Mesendoderm (in vitro differentiated cells): ENCODE measurements around the gene ST6GALNAC2.

Experiments
- DNase-seq: peaks from one replicate; pipeline ENCODE4 v3.0.0; 2013
- H2AK5ac ChIP-seq: 2 replicates; pipeline ENCODE4 v1.6.1; 2013; ENCODE audit warnings: low read length, inconsistent platforms
- H2BK120ac ChIP-seq: 2 replicates; pipeline ENCODE4 v1.6.1; 2013; ENCODE audit warnings: low read depth, mild to moderate bottlenecking, low read length, moderate library complexity, mixed read lengths
- H2BK15ac ChIP-seq: replicated peaks from 2 replicates; pipeline ENCODE4 v1.6.1; 2013; ENCODE audit warnings: low read depth, mild to moderate bottlenecking, moderate library complexity
- H2BK5ac ChIP-seq: 2 replicates; pipeline ENCODE4 v1.6.1; 2013; ENCODE audit warnings: low read length, inconsistent platforms
- H3K18ac ChIP-seq: 2 replicates; pipeline ENCODE4 v1.6.1; 2013; ENCODE audit warnings: mild to moderate bottlenecking, low read length, mixed read lengths
- H3K23ac ChIP-seq: one replicate; pipeline ENCODE4 v1.6.1; 2013; ENCODE audit warnings: low read length
- H3K27ac ChIP-seq: 2 replicates; pipeline ENCODE4 v1.5.1; 2013; ENCODE audit warnings: low read depth, mild to moderate bottlenecking, inconsistent platforms, low read length, moderate library complexity
- H3K27me3 ChIP-seq: 2 replicates; pipeline ENCODE4 v1.6.1; 2013; ENCODE audit warnings: low read length, control low read depth, mild to moderate bottlenecking, inconsistent platforms; ENCODE audit not compliant: insufficient read depth, poor library complexity
- H3K36me3 ChIP-seq: 2 replicates; pipeline ENCODE4 v1.6.1; 2013; ENCODE audit warnings: low read length, inconsistent platforms; ENCODE audit not compliant: control insufficient read depth, insufficient read depth
- H3K4ac ChIP-seq: one replicate; pipeline ENCODE4 v1.6.1; 2013; ENCODE audit warnings: low read depth, mild to moderate bottlenecking, low read length, moderate library complexity
- H3K4me1 ChIP-seq: 2 replicates; pipeline ENCODE4 v1.6.1; 2013; ENCODE audit warnings: low read depth, low read length, inconsistent platforms; ENCODE audit not compliant: control insufficient read depth
- H3K4me2 ChIP-seq: 2 replicates; pipeline ENCODE4 v1.6.1; 2013; ENCODE audit warnings: low read length
- H3K4me3 ChIP-seq: 2 replicates; pipeline ENCODE4 v1.5.1; 2013; ENCODE audit warnings: mild to moderate bottlenecking, low read length
- H3K56ac ChIP-seq: one replicate; pipeline ENCODE4 v1.6.1; 2013; ENCODE audit warnings: low read length
- H3K79me1 ChIP-seq: 2 replicates; pipeline ENCODE4 v1.6.1; 2013; ENCODE audit warnings: low read length, inconsistent platforms
- H3K79me2 ChIP-seq: 2 replicates; pipeline ENCODE4 v1.6.1; 2013; ENCODE audit warnings: mild to moderate bottlenecking, low read length; ENCODE audit not compliant: control insufficient read depth, insufficient read depth
- H3K9ac ChIP-seq: 2 replicates; pipeline ENCODE4 v1.6.1; 2013; ENCODE audit warnings: low read length, inconsistent platforms
- H4K5ac ChIP-seq: one replicate; pipeline ENCODE4 v1.6.1; 2013; ENCODE audit warnings: low read length
- H4K8ac ChIP-seq: one replicate; pipeline ENCODE4 v1.6.1; 2013; ENCODE audit warnings: low read depth, mild to moderate bottlenecking, control low read depth, low read length, moderate library complexity
- WGBS: extraction: QIAGEN DNeasy Blood & Tissue Kit; methylation state at CpG from one replicate; pipeline ENCODE4 v1.1.7; 2013; ENCODE audit warnings: low lambda C conversion rate, missing lambda C conversion rate; ENCODE audit not compliant: insufficient coverage; ENCODE audit errors: extremely low coverage; 5-methylcytosine and 5-hydroxymethylcytosine counted together

ST6GALNAC2 gene

GRCh38 chr17:76542566-76542971 lies 43.1 kb downstream of the ST6GALNAC2 start:
- Histone ChIP-seq H3K79me1 (no peaks in the 10 kb centered on the region), H4K5ac (no peak overlapping the region), H3K23ac (no peak overlapping the region), H3K4me2 (no peak overlapping the region), H3K9ac (no peak overlapping the region), H3K18ac (no peak overlapping the region), H3K27me3 (no peaks in the 10 kb centered on the region), H3K36me3 (no peaks in the 10 kb centered on the region), H3K79me2 (no peaks in the 10 kb centered on the region), H3K56ac (peak overlapping the region; percentile 44), H2BK5ac (peak overlapping the region; percentile 8), H2BK120ac (peak overlapping the region; percentile 6), H2BK15ac (no peak overlapping the region), H3K27ac (no peak overlapping the region), H3K4me1 (peaks cover 21% of the 10 kb centered on the region), H4K8ac (no peak overlapping the region), H3K4ac (peak overlapping the region; percentile 39), H2AK5ac (peak overlapping the region; percentile 15), H3K4me3 (no peak overlapping the region)
- WGBS = no CpG with 5 or more reads among the region's 10 CpGs
- DNase-seq = no peak

DNA sequence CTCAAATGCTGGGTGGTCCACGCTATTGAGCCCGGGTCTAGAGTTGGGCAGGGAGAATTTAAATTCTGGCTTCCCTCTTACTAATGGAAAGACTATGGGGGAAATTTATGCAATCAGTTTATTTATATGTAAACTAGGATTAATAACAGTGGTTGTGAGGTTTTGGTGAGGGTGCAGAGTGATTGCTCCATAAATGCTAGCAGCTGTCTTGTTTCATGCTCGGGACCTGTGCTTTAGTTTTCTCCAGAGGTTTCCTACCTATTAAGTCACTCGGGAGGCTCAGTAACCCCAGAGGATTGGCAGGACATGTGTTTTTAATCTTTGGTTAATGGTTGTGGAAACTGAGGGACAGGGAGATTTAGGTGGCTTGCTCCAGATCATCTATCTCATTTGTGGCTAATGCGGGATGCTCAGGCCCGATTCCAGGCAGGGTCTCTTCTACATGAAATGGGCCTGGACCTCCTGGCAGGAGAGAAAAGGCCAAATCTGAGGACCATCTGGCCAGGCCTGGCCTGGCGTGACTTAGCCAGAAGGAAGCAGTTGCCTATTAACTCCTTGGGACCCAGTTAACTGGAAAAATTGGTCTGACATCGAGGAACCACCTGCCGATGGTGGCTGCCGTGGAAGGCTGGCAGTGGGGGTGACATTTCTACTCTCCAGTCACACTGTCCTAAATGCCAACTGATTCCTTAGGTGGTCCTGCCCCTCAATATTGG lies 43.8 kb downstream of the ST6GALNAC2 start:
- H3K4ac ChIP-seq = no peak overlapping the region
- H3K4me3 ChIP-seq = no peak overlapping the region
- no peaks in the 10 kb centered on the region for H3K79me2 ChIP-seq
- peaks cover under 1% of the 10 kb centered on the region for H3K27me3 ChIP-seq
- H2BK120ac ChIP-seq = no peak overlapping the region
- DNase-seq = no peak
- H4K5ac ChIP-seq = no peak overlapping the region
- H3K23ac ChIP-seq = no peak overlapping the region
- H3K56ac ChIP-seq = peak overlapping the region; percentile 31
- no peak overlapping the region for H2BK15ac ChIP-seq
- H3K79me1 ChIP-seq = no peaks in the 10 kb centered on the region
- H3K9ac ChIP-seq = no peak overlapping the region
- no peak overlapping the region for H4K8ac ChIP-seq
- no peak overlapping the region for H3K4me2 ChIP-seq
- no peak overlapping the region for H3K18ac ChIP-seq
- H2BK5ac ChIP-seq = no peak overlapping the region
- H2AK5ac ChIP-seq = peak overlapping the region; percentile 15
- no peak overlapping the region for H3K27ac ChIP-seq
- no peaks in the 10 kb centered on the region for H3K36me3 ChIP-seq
- WGBS = no CpG with 5 or more reads among the region's 10 CpGs
- peaks cover 21% of the 10 kb centered on the region for H3K4me1 ChIP-seq

DNA sequence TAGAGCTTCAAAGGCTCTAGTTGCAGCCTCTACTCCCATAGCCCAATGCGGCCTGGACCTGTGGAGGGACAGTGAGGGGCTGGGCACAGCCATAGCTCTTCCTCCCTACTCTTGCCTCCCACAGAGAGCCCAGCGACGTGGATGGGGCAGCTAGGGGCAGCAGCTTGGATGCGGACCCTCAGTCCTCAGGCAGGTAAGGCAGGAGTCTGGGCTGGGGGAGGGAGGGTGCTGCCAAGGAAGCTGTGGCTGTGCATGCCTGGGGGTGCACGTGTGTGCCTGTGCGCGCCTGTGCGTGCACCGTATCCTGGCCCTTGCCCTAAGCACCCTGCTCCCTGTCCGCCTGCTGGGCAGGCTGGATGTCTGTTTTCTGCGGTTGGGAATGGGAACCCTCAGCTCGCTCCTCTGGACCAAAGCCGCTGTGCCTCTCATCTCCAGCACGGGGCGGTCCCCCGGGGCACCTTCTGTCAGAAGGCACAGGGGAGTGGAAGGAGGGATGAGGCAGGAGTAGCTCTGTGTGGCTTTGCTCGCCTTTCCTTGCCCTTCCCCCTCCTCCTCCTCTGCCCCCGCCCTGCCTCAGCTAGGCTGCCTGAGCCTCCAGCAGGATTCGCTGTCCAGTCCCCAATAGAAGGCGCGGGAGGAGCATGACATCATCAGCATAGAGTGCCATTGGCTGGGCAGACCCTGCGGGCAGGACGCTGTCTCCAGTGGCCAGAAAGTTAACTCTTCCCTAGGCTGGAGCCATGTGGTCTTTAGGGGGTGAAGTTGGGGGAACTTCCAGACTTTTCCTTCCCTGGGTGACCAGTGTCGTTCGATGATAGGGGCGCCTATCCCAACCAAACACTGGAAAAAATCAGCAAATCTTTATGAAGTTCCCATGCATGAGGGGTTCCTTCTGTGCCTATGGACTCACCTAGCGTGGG lies 45.0 kb downstream of the ST6GALNAC2 start:
- Histone ChIP-seq H2BK5ac (no peak overlapping the region), H3K36me3 (no peaks in the 10 kb centered on the region), H3K23ac (no peak overlapping the region), H3K4me3 (no peak overlapping the region), H3K18ac (no peak overlapping the region), H2BK15ac (no peak overlapping the region), H3K4me1 (peaks cover 19% of the 10 kb centered on the region), H3K27me3 (peaks cover 1% of the 10 kb centered on the region), H4K5ac (no peak overlapping the region), H3K27ac (no peak overlapping the region), H3K79me1 (no peaks in the 10 kb centered on the region), H2AK5ac (no peak overlapping the region), H3K4me2 (peak overlapping the region; percentile 69), H3K79me2 (no peaks in the 10 kb centered on the region), H3K9ac (peak overlapping the region; percentile 62), H4K8ac (no peak overlapping the region), H3K56ac (peak overlapping the region; percentile 88), H2BK120ac (no peak overlapping the region), H3K4ac (no peak overlapping the region)
- WGBS = no CpG with 5 or more reads among the region's 27 CpGs
- DNase-seq = peak; percentile 99

DNA sequence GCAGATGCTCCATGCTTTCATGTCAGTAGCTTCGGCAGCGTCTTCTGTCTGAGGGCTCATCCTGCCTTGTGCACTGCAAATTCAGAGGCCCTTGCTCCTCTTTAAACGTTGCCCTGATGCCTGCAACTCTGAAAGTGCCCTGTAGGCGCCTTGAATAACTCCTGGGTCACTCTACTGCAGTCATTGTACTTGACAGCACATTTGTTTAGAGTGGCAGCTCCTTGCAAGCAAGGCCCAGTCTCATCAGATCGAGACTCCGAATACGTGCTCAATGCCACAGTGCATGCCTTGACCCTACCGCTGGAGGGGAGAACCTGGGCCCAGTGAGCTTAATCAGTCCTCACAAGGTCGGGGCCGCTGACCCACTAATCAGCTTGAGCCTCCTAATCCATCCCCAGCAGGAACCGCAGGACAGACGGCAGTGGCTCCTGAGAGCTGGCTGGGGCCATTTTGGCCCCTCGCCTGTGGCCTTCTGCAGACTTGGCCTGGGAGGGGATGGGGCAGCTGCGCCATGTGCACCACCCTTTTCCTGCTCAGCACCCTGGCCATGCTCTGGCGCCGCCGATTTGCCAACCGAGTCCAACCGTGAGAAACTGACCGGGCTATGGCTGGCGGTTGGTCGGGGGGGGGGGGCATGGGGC lies 45.9 kb downstream of the ST6GALNAC2 start, which contains the start of gene PRCD:
Gene PRCD, plus strand, starts transcription at position 414 of the 641 bp plus-strand sequence. Its CDS starts 98 bp downstream, at position 512.
- no peak within 1 kb of the TSS for H4K8ac ChIP-seq
- no peak within 1 kb of the TSS for H2BK5ac ChIP-seq
- H3K4ac ChIP-seq = no peak within 1 kb of the TSS
- H3K56ac ChIP-seq = peak within 1 kb of the TSS; percentile 88
- no peak within 1 kb of the TSS for H2BK15ac ChIP-seq
- H3K27ac ChIP-seq = no peak within 1 kb of the TSS
- H3K23ac ChIP-seq = no peak within 1 kb of the TSS
- WGBS = no CpG with 5 or more reads among the region's 22 CpGs
- peak; percentile 71 for DNase-seq
- peaks cover 18% of the 10 kb centered on the region for H3K4me1 ChIP-seq
- H3K27me3 ChIP-seq = peaks cover 1% of the 10 kb centered on the region
- no peak within 1 kb of the TSS for H3K18ac ChIP-seq
- peak within 1 kb of the TSS; percentile 69 for H3K4me2 ChIP-seq
- no peak within 1 kb of the TSS for H4K5ac ChIP-seq
- no peak within 1 kb of the TSS for H2AK5ac ChIP-seq
- peak within 1 kb of the TSS; percentile 62 for H3K9ac ChIP-seq
- no peaks in the 10 kb centered on the region for H3K79me2 ChIP-seq
- H2BK120ac ChIP-seq = no peak within 1 kb of the TSS
- H3K79me1 ChIP-seq = no peaks in the 10 kb centered on the region
- no peak within 1 kb of the TSS for H3K4me3 ChIP-seq
- H3K36me3 ChIP-seq = no peaks in the 10 kb centered on the region

DNA sequence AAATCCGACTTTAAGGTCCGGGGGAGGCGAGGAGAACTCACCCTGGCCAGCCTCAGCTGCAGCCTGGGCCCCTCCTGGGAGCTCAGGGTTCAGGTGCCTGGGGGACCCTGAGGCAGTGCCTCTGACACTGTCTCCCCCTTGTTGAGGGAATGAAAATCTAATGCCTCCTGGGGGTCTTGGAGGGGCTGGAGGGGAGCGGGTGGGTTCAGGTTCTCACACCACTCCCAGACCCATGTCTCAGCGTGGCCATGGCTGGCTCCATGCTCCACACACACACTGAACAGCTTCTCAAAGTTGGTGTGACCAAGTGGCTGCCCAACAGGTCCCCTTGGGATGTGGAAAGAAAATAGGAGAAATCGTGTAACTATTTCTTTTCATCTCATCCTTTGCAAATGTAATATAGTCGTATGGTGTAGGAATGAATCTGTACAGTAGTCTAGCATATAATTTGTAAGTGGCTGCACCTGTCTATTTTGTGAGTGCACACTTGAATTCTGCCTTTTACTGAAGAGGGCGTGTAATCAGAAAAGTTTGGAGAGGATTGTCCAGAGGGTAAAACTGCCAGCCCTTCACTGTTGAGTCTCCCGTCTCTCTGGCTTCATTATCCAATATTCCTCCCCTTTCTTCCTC lies 46.6 kb downstream of the ST6GALNAC2 start:
- no peaks in the 10 kb centered on the region for H3K79me1 ChIP-seq

More for the DNA sequence above, 46.6 kb downstream of the ST6GALNAC2 start:
- no peak overlapping the region for H3K18ac ChIP-seq
- no peak overlapping the region for H2BK5ac ChIP-seq
- H3K9ac ChIP-seq = no peak overlapping the region
- no peak overlapping the region for H4K5ac ChIP-seq
- no peaks in the 10 kb centered on the region for H3K36me3 ChIP-seq
- DNase-seq = no peak
- no peak overlapping the region for H3K4me3 ChIP-seq
- no peak overlapping the region for H4K8ac ChIP-seq
- H3K4me2 ChIP-seq = no peak overlapping the region
- no peaks in the 10 kb centered on the region for H3K79me2 ChIP-seq
- H3K27me3 ChIP-seq = peaks cover 1% of the 10 kb centered on the region
- peaks cover 14% of the 10 kb centered on the region for H3K4me1 ChIP-seq
- no peak overlapping the region for H2BK15ac ChIP-seq
- H3K23ac ChIP-seq = no peak overlapping the region
- WGBS = no CpG with 5 or more reads among the region's 9 CpGs
- no peak overlapping the region for H2AK5ac ChIP-seq
- H3K56ac ChIP-seq = peak overlapping the region; percentile 87
- no peak overlapping the region for H2BK120ac ChIP-seq
- H3K27ac ChIP-seq = no peak overlapping the region
- no peak overlapping the region for H3K4ac ChIP-seq
